BLaER1 (cell line): ENCODE results near the gene PPM1L.
A peak's percentile ranks its signal among the peaks of the same experiment; 100 is the strongest.
"Not testable (repeated sequence)": the region's sequence is repeated elsewhere in the genome, so short reads cannot be mapped to it uniquely, and the experiment has no call there.

ENCODE experiments used
- H3K27ac ChIP-seq: shearing (Covaris generic); formaldehyde crosslinking; 2 replicates; pipeline ENCODE4 v1.8.1; 2022
- H3K27me3 ChIP-seq: shearing (Covaris generic); formaldehyde crosslinking; 2 replicates; pipeline ENCODE4 v1.8.1; 2022
- H3K36me3 ChIP-seq: shearing (Covaris generic); formaldehyde crosslinking; 2 replicates; pipeline ENCODE4 v1.8.1; 2022
- H3K4me1 ChIP-seq: shearing (Covaris generic); formaldehyde crosslinking; 2 replicates; pipeline ENCODE4 v1.8.1; 2022
- H3K4me2 ChIP-seq: shearing (Covaris generic); formaldehyde crosslinking; 2 replicates; pipeline ENCODE4 v1.8.1; 2022
- H3K4me3 ChIP-seq: shearing (Covaris generic); formaldehyde crosslinking; 2 replicates; pipeline ENCODE4 v1.8.1; 2022
- H3K9ac ChIP-seq: shearing (Covaris generic); formaldehyde crosslinking; 2 replicates; pipeline ENCODE4 v1.8.1; 2022
- H3K9me3 ChIP-seq: shearing (Covaris generic); formaldehyde crosslinking; 2 replicates; pipeline ENCODE4 v1.8.1; 2022
- H4K20me1 ChIP-seq: shearing (Covaris generic); formaldehyde crosslinking; 2 replicates; pipeline ENCODE4 v1.8.1; 2022
- Cebpa-rat ChIP-seq: shearing (Covaris generic); IDR thresholded peaks from 2 replicates; pipeline ENCODE4 v1.8.1; 2022

The PPM1L gene

GRCh38 chr3:160755776-160756304 lies at the start of gene PPM1L:
Gene PPM1L, plus strand, starts transcription at chr3:160756231.
- peaks cover 38% of the 10 kb centered on the region for H3K4me1 ChIP-seq
- H3K4me2 ChIP-seq = peak within 1 kb of the TSS; percentile 93
- no peaks in the 10 kb centered on the region for H3K9me3 ChIP-seq
- TF ChIP-seq Cebpa-rat = no peak
- H3K27me3 ChIP-seq = no peaks in the 10 kb centered on the region
- H3K27ac ChIP-seq = peak within 1 kb of the TSS; percentile 95
- H3K4me3 ChIP-seq = peak within 1 kb of the TSS; percentile 84
- peaks cover 22% of the 10 kb centered on the region; the same call in 1 of the 2 replicates for H4K20me1 ChIP-seq
- peak within 1 kb of the TSS; percentile 95 for H3K9ac ChIP-seq
- H3K36me3 ChIP-seq = no peaks in the 10 kb centered on the region

DNA sequence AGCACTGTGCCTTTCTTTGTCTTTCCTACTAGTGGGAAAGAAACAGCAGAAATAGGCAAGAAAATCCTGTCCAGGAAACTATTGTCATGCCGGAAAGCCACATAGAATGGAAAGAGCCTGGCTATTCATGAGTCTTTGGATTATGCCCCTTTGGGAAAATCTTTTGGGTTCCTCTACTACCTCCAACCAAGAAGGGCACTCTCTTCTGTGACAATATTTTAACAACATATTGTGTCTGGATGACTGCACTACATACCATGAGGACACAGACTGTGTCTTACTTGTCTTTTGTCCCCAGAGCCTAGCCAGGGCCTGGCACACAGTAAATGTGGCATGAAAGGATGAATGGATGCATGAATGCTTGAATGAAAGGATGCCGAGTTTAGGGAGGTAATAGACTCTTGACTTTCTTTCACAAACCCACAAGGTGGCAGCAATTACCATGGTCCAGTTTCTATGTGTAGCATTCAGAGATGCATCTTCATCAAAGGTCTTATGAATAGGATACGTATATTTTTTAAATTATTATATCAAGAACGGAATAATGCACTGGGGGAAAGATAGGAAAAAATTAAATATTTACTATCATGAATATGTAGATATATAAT lies 48.7 kb upstream of the PPM1L start:
- Histone ChIP-seq H3K36me3 (no peaks in the 10 kb centered on the region), H3K27ac (no peak overlapping the region), H3K9ac (no peak overlapping the region), H3K4me3 (no peak overlapping the region), H3K4me2 (no peak overlapping the region), H4K20me1 (no peaks in the 10 kb centered on the region), H3K27me3 (no peaks in the 10 kb centered on the region), H3K9me3 (0 out of 2 replicates have a peak, but pooled peaks cover 5% of the 10 kb centered on the region), H3K4me1 (no peaks in the 10 kb centered on the region)
- TF ChIP-seq Cebpa-rat = no peak

- Histone ChIP-seq H3K4me1 (no peaks in the 10 kb centered on the region), H3K4me2 (no peak overlapping the region), H3K4me3 (no peak overlapping the region), H3K9ac (no peak overlapping the region), H3K27ac (no peak overlapping the region), H3K36me3 (no peaks in the 10 kb centered on the region), H3K27me3 (no peaks in the 10 kb centered on the region), H3K9me3 (no peaks in the 10 kb centered on the region), H4K20me1 (no peaks in the 10 kb centered on the region)
- TF ChIP-seq Cebpa-rat = no peak
Observed at GRCh38 chr3:160709477-160710182, 46.4 kb upstream of the PPM1L start.

DNA sequence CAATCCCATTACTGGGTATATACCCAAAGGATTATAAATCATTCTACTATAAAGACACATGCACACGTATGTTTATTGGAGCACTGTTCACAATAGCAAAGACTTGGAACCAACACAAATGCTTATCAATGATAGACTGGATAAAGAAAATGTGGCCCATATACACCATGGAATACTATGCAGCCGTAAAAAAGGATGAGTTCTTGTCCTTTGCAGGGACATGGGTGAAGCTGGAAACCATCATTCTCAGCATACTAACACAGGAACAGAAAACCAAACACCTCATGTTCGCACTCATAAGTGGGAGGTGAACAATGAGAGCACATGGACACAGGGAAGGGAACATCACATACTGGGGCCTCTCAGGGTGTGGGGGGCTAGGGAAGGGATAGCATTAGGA lies 42.9 kb upstream of the PPM1L start:
- H3K27ac ChIP-seq, H3K9ac ChIP-seq, H4K20me1 ChIP-seq, H3K27me3 ChIP-seq, H3K36me3 ChIP-seq, H3K9me3 ChIP-seq, H3K4me2 ChIP-seq, H3K4me3 ChIP-seq, H3K4me1 ChIP-seq: not testable (repeated sequence)

DNA sequence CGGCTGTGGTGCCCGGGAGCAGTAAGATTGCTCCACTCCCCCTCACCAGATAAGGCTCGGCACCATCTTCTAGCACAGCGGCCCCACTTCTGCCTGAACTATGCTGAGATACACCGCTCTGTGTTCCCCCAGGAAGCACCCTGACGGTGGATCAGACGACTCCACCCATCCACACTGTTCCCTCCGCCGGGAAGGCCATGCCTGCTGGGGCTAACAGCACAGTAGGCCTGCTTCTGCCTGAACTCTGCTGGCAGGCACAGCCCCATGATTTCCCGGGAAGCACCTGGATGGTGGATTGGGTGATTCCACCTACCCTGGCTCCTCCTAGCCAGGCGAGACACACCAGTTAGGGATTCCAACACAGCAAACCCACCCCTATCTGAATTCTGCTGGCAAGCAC lies 36.3 kb upstream of the PPM1L start:
- H3K4me2 ChIP-seq = no peak overlapping the region
- no peaks in the 10 kb centered on the region for H3K4me1 ChIP-seq
- H3K36me3 ChIP-seq = no peaks in the 10 kb centered on the region
- no peak overlapping the region for H3K4me3 ChIP-seq
- H3K27ac ChIP-seq = no peak overlapping the region
- TF ChIP-seq Cebpa-rat = no peak
- no peaks in the 10 kb centered on the region for H3K27me3 ChIP-seq
- H4K20me1 ChIP-seq = no peaks in the 10 kb centered on the region
- no peak overlapping the region for H3K9ac ChIP-seq
- H3K9me3 ChIP-seq = peaks cover 6% of the 10 kb centered on the region; the same call in 1 of the 2 replicates

DNA sequence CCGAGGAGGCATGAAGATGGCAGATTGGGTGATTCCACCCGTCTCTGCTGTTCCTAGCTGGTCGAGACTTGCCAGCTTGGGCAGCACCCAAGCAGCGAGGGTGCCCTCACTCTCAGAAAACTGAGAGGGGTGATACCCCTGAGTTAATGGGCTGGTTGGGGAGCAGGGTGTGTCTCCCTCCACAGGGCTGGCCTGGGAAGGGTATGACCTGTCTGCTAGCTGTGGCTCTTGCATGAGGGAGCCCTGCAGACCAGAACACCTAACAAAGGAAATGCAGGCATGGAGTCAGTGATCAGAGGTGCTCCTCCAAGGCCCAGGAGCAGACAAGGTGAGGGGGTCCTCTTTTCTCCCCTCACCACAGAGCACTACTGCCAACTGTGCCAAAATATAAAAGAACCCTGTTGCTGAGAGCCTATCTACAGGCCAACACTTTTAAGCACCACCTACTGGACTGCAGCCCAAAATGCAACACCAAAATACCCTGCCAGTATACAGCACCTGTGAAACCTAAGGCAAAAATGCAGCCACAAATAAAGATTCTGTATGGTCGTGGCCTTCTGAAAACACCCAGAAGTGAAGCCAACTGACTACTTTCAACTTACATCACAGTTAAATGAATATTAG lies 35.8 kb upstream of the PPM1L start:
- Histone ChIP-seq H3K27me3 (no peaks in the 10 kb centered on the region), H4K20me1 (no peaks in the 10 kb centered on the region), H3K9ac (no peak overlapping the region), H3K4me2 (no peak overlapping the region), H3K4me3 (no peak overlapping the region), H3K4me1 (no peaks in the 10 kb centered on the region), H3K27ac (no peak overlapping the region), H3K9me3 (peaks cover 8% of the 10 kb centered on the region; the same call in 1 of the 2 replicates), H3K36me3 (no peaks in the 10 kb centered on the region)
- no peak for TF ChIP-seq Cebpa-rat

DNA sequence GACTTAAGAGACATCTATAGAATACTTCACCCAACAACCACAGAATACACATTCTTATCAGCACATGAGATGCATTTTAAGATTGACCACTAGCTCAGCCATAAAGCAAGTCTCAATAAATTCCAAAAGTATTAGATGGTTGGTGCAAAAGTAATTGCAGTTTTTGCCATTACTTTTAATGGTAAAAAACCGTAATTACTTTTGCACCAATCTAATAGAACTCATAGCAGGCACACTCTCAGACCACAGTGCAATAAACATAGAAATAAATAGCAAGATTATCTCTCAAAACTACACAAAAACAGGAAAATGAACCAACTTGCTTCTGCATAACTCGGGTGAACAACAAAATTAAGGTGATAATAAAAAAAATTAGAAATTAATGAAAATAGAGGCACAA lies 33.7 kb upstream of the PPM1L start:
- H3K27me3 ChIP-seq = no peaks in the 10 kb centered on the region
- no peaks in the 10 kb centered on the region for H3K36me3 ChIP-seq
- H4K20me1 ChIP-seq = no peaks in the 10 kb centered on the region
- no peak overlapping the region for H3K4me3 ChIP-seq
- H3K9me3 ChIP-seq = peaks cover 8% of the 10 kb centered on the region; the same call in 1 of the 2 replicates
- no peak overlapping the region for H3K27ac ChIP-seq
- TF ChIP-seq Cebpa-rat = no peak
- H3K4me2 ChIP-seq = no peak overlapping the region
- H3K9ac ChIP-seq = no peak overlapping the region
- no peaks in the 10 kb centered on the region for H3K4me1 ChIP-seq

DNA sequence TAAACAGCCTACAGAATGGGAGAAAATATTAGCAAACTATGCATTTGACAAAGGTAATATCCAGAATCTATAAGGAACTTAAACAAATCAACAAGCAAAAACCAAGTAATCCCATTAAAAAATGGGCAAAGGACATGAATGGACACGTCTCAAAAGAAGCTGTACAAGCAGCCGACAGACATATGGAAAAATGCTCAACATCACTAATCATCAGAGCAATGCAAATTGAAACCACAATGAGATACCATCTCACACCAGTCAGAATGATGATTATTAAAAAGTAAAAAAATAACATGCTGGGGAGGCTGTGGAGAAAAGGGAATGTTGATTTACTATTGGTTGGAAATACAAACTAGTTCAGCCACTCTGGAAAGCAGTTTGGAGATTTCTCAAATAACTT lies 30.7 kb upstream of the PPM1L start:
- no peak for TF ChIP-seq Cebpa-rat
- H3K27ac ChIP-seq = no peak overlapping the region
- H3K4me3 ChIP-seq = no peak overlapping the region
- H3K9me3 ChIP-seq = peaks cover 8% of the 10 kb centered on the region; the same call in 1 of the 2 replicates
- no peak overlapping the region for H3K4me2 ChIP-seq
- no peaks in the 10 kb centered on the region for H3K4me1 ChIP-seq
- H3K27me3 ChIP-seq = no peaks in the 10 kb centered on the region
- H3K9ac ChIP-seq = no peak overlapping the region
- no peaks in the 10 kb centered on the region for H4K20me1 ChIP-seq
- H3K36me3 ChIP-seq = no peaks in the 10 kb centered on the region

DNA sequence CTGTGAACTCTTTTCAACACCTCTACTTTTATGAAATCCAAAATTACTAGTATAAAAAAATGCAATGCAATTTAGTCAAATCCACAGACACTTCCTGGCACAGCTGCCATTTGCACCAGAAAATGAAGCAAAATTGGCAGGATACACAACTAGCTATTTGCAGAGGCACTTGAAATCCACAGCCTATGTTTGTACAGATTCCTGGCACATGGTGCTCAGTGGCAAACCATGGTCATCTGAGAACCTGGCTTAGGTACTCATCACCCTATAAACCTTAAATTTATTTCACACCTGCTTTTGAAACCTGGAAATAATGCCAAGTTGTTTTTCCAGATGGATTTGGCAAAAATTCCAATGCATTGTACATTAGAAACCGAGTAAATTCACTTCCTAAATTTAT lies 20.2 kb upstream of the PPM1L start:
- H3K27me3 ChIP-seq = no peaks in the 10 kb centered on the region
- H3K4me2 ChIP-seq = no peak overlapping the region
- peaks cover 17% of the 10 kb centered on the region for H3K4me1 ChIP-seq
- no peak overlapping the region for H3K4me3 ChIP-seq
- H3K9me3 ChIP-seq = peaks cover 10% of the 10 kb centered on the region
- H4K20me1 ChIP-seq = no peaks in the 10 kb centered on the region
- H3K36me3 ChIP-seq = no peaks in the 10 kb centered on the region
- no peak overlapping the region for H3K27ac ChIP-seq
- H3K9ac ChIP-seq = no peak overlapping the region
- TF ChIP-seq Cebpa-rat = no peak

DNA sequence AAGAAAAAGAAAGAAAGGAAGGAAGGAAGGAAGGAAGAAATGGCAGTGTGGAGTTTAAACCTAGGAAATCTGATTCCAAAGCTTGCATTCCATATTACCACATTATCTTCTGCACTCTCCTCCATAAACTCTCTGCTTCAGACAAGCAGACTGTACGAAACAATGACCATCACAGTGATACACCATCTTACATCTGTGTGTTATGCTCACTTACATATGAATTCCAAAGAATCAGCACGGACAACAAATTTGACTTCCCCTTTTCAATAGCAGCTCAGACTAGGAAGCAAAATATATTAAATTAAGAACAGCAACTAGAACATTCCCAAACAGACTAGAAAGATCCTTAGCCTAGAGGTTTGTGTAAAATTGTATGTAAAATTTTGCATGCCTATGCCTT lies 18.0 kb upstream of the PPM1L start:
- H3K4me1 ChIP-seq = 0 out of 2 replicates have a peak, but pooled peaks cover under 1% of the 10 kb centered on the region
- H3K27ac ChIP-seq = no peak overlapping the region
- TF ChIP-seq Cebpa-rat = no peak
- no peak overlapping the region for H3K4me3 ChIP-seq
- H3K9ac ChIP-seq = no peak overlapping the region
- no peak overlapping the region for H3K4me2 ChIP-seq
- H3K36me3 ChIP-seq = no peaks in the 10 kb centered on the region
- no peaks in the 10 kb centered on the region for H3K9me3 ChIP-seq
- H4K20me1 ChIP-seq = no peaks in the 10 kb centered on the region
- H3K27me3 ChIP-seq = no peaks in the 10 kb centered on the region
